K562 (cell line): ENCODE measurements around the gene TEPSIN. TPM values are rescaled to one million over a fixed set of nuclear protein-coding genes. Genes with fewer than 3 reads are reported as not detected.

Source experiments
- ATAC-seq: fragments of 200-7000 bp; cut with Tn5 transposase; 3 replicates; pipeline ENCODE4 v1.9.1; 2020; ENCODE audit warnings: moderate library complexity
- BruUV-seq: library from RNA; stranded (reverse); fragments of 400-500 nt; replicated peaks from 2 replicates; lab custom pipeline; 2021; lab: Mats Ljungman, UMichigan
- CTCF ChIA-PET: fragments of 300-600 bp; formaldehyde crosslinking; extraction: SDS; loops from one replicate; lab custom pipeline; 2021; ENCODE audit warnings: low intra/inter-chr PET ratio; lab: Yijun Ruan, JAX
- POLR2A ChIA-PET: fragments of 300-600, 350-650 bp; sonication (Branson Sonifier 250); formaldehyde crosslinking; extraction: SDS; loops from one replicate; lab custom pipeline; 2021; ENCODE audit warnings: antibody characterized with exemption, inconsistent platforms; lab: Yijun Ruan, JAX
- DNase-seq, 4 experiments: peaks; one replicate each; pipeline versions ENCODE4 v3.0.0 to v3.0.0-alpha.2; 2011 to 2018; ENCODE audit warnings: low spot score in 3 of 4, mixed read lengths in 3 of 4; ENCODE audit errors: extremely low read depth in 1 of 4
- FAIRE-seq: peaks from 2 replicates; lab custom pipeline; 2011; peaks lifted over from hg19 to GRCh38; lab: Jason Lieb, UNC
- H2AFZ ChIP-seq: 2 replicates; pipeline ENCODE4 v1.6.0; 2011; ENCODE audit warnings: low read depth, low read length, control low read depth, inconsistent platforms
- H3K27ac ChIP-seq: fragments of 200-600 bp; 3 replicates; pipeline ENCODE4 v1.8.0; 2011; ENCODE audit warnings: low read depth, mild to moderate bottlenecking, control low read depth, inconsistent platforms, low read length, moderate library complexity, mixed read lengths; ENCODE audit errors: extremely low read depth
- H3K27me3 ChIP-seq, 2 experiments: fragments of 300-600 bp in 1 of 2; 2 replicates in 1 of 2; 3 replicates in 1 of 2; pipeline versions ENCODE4 v1.6.0 to v1.8.0; 2011; ENCODE audit warnings: inconsistent platforms in 2 of 2, low read length in 2 of 2, mild to moderate bottlenecking in 1 of 2, mixed read lengths in 1 of 2, moderate library complexity in 1 of 2; ENCODE audit not compliant: control insufficient read depth in 2 of 2, insufficient read depth in 2 of 2
- H3K36me3 ChIP-seq: fragments of 300-600 bp; 3 replicates; pipeline ENCODE4 v1.8.0; 2011; ENCODE audit warnings: mild to moderate bottlenecking, low read length, inconsistent platforms; ENCODE audit not compliant: control insufficient read depth, insufficient read depth
- H3K4me1 ChIP-seq, 2 experiments: fragments of 200-600 bp in 1 of 2; replicated peaks in 1 of 2; 2 replicates in 1 of 2; 3 replicates in 1 of 2; pipeline versions ENCODE4 v1.5.1 to v1.8.0; 2011; ENCODE audit warnings: inconsistent platforms in 2 of 2, low read length in 2 of 2, mild to moderate bottlenecking in 1 of 2, mixed read lengths in 1 of 2, moderate library complexity in 1 of 2; ENCODE audit not compliant: control insufficient read depth in 2 of 2, insufficient read depth in 2 of 2
- H3K4me2 ChIP-seq: 2 replicates; pipeline ENCODE4 v1.6.1; 2011; ENCODE audit warnings: low read length, control low read depth, inconsistent platforms, mixed read lengths; ENCODE audit not compliant: insufficient read depth
- H3K4me3 ChIP-seq: fragments of 200-600 bp; sonication (generic), shearing (Covaris generic); 2 replicates; pipeline ENCODE4 v1.5.1; 2016; ENCODE audit warnings: control low read depth, inconsistent platforms
- H3K79me2 ChIP-seq: fragments of 200-600 bp; 3 replicates; pipeline ENCODE4 v1.8.0; 2011; ENCODE audit warnings: low read length, inconsistent platforms; ENCODE audit not compliant: control insufficient read depth, insufficient read depth
- H3K9ac ChIP-seq, 2 experiments: 2 replicates each; pipeline versions ENCODE4 v1.6.0 to v1.6.1; 2011; ENCODE audit warnings: low read depth in 2 of 2, low read length in 2 of 2, control low read depth in 1 of 2, inconsistent platforms in 1 of 2, mild to moderate bottlenecking in 1 of 2, mixed read lengths in 1 of 2; ENCODE audit not compliant: insufficient read depth in 1 of 2
- H3K9me1 ChIP-seq: one replicate; pipeline ENCODE4 v1.6.0; 2011; ENCODE audit warnings: inconsistent platforms, mild to moderate bottlenecking, low read length, moderate library complexity; ENCODE audit not compliant: control insufficient read depth, insufficient read depth
- H3K9me3 ChIP-seq: replicated peaks from 2 replicates; pipeline ENCODE4 v1.5.1; 2011; ENCODE audit warnings: low read depth, low read length, inconsistent platforms; ENCODE audit not compliant: control insufficient read depth, insufficient read depth
- H4K20me1 ChIP-seq: replicated peaks from 2 replicates; pipeline ENCODE4 v1.6.1; 2011; ENCODE audit warnings: low read length, inconsistent platforms, mixed read lengths; ENCODE audit not compliant: control insufficient read depth, insufficient read depth
- ATF7 ChIP-seq: fragments of 450-650 bp; IDR thresholded peaks from 2 replicates; pipeline ENCODE4 v1.7.1; 2014; ENCODE audit warnings: mild to moderate bottlenecking, moderate library complexity
- BCOR ChIP-seq: fragments of 450-650 bp; IDR thresholded peaks from 2 replicates; pipeline ENCODE4 v1.6.1; 2016
- FOXP1 ChIP-seq: sonication (generic); formaldehyde crosslinking; IDR thresholded peaks from 2 replicates; pipeline ENCODE4 v1.8.0; 2022; ENCODE audit warnings: mild to moderate bottlenecking, missing genetic modification reagents
- HNRNPL ChIP-seq: fragments of 200-400 bp; formaldehyde crosslinking; IDR thresholded peaks from 2 replicates; pipeline ENCODE4 v1.6.1; 2017; ENCODE audit warnings: low read depth, mild to moderate bottlenecking, low read length
- LCOR ChIP-seq: sonication (generic); formaldehyde crosslinking; IDR thresholded peaks from 2 replicates; pipeline ENCODE4 v1.8.0; 2022; ENCODE audit warnings: mild to moderate bottlenecking, missing genetic modification reagents
- MCM7 ChIP-seq, 2 experiments: fragments of 450-650 bp; IDR thresholded peaks; 2 replicates each; pipeline ENCODE4 v1.6.1; 2016 to 2018
- SNRNP70 ChIP-seq: fragments of 200-400 bp; formaldehyde crosslinking; optimal IDR thresholded peaks from 2 replicates; pipeline ENCODE3; 2017; ENCODE audit warnings: low read depth, low read length
- SP1 ChIP-seq: sonication (generic); formaldehyde crosslinking; IDR thresholded peaks from 2 replicates; pipeline ENCODE4 v1.8.1; 2022; ENCODE audit warnings: mild to moderate bottlenecking, missing genetic modification reagents
- ZBTB1 ChIP-seq: sonication (generic); formaldehyde crosslinking; IDR thresholded peaks from 2 replicates; pipeline ENCODE4 v1.8.1; 2023; ENCODE audit warnings: missing genetic modification reagents, low read depth, mild to moderate bottlenecking, borderline replicate concordance
- WGBS: fragments of 100-300 bp; shearing (Covaris generic); methylation state at CpG from one replicate; pipeline ENCODE4 v1.1.6; 2016; ENCODE audit warnings: low coverage, mixed read lengths; ENCODE audit not compliant: insufficient coverage; ENCODE audit errors: missing lambda C conversion rate; 5-methylcytosine and 5-hydroxymethylcytosine counted together
- in situ Hi-C: fragments of 300-500 bp; cut with MboI; formaldehyde crosslinking; loops from 4 replicates; pipeline ENCODE4 v1.15.0; 2018; ENCODE audit warnings: inconsistent platforms, mixed read lengths
- intact Hi-C: fragments of 100-400 bp; cut with micrococcal nuclease; formaldehyde crosslinking; loops from 2 replicates; pipeline ENCODE4 v1.14.2; 2022
- polyA plus RNA-seq, 8 experiments: library from polyadenylated mRNA; depleted of rRNA in 4 of 8; stranded (reverse) in 5 of 8; unstranded in 3 of 8; fragments of >200 nt; fragmentation: Nextera tagmentation in 2 of 8; fragmentation: Illumina TruSeq in 1 of 8; extraction: Ambion mirVana in 2 of 8; extraction: Trizol in 1 of 8; gene quantifications; 2 replicates each; pipeline versions ENCODE4 v1.2.1 to v1.2.3, GENCODE V29; 2011 to 2014; ENCODE audit warnings: inconsistent platforms in 1 of 8, missing spikeins in 1 of 8
- total RNA-seq, 7 experiments: library from RNA; depleted of rRNA in 6 of 7; stranded (reverse); fragments of >200 nt in 6 of 7; fragmentation: Illumina TruSeq in 2 of 7; extraction: Trizol in 2 of 7; gene quantifications; 2 replicates each; pipeline versions ENCODE4 v1.2.1 to v1.2.3, GENCODE V29; 2011 to 2021; ENCODE audit warnings: low replicate concordance in 1 of 7
- TF ChIP-seq, protein P1 (sequence below): fragments of 450-650 bp; conservative IDR thresholded peaks from 2 replicates; pipeline ENCODE4 v1.6.1; 2016; ENCODE audit warnings: missing genetic modification characterization, low read depth, mild to moderate bottlenecking, missing compliant biosample characterization, moderate library complexity
- TF ChIP-seq, protein P2 (sequence below), 2 experiments: IDR thresholded peaks; 2 replicates each; pipeline ENCODE4 v1.6.1; 2011; ENCODE audit warnings: borderline replicate concordance in 1 of 2, control low read depth in 1 of 2, low read depth in 1 of 2, low read length in 1 of 2, mild to moderate bottlenecking in 1 of 2, mixed read lengths in 1 of 2, moderate library complexity in 1 of 2; ENCODE audit not compliant: insufficient read depth in 1 of 2, insufficient read length in 1 of 2, poor library complexity in 1 of 2, severe bottlenecking in 1 of 2; ENCODE audit errors: extremely low read depth in 1 of 2

TEPSIN gene
- total and polyA plus RNA-seq, 9 of the 15 experiments (the other 6 are each of a cell fraction or from before 2014, with no cell fraction given) = 0.80 to 29.8 (median 5.3) TPM

DNA sequence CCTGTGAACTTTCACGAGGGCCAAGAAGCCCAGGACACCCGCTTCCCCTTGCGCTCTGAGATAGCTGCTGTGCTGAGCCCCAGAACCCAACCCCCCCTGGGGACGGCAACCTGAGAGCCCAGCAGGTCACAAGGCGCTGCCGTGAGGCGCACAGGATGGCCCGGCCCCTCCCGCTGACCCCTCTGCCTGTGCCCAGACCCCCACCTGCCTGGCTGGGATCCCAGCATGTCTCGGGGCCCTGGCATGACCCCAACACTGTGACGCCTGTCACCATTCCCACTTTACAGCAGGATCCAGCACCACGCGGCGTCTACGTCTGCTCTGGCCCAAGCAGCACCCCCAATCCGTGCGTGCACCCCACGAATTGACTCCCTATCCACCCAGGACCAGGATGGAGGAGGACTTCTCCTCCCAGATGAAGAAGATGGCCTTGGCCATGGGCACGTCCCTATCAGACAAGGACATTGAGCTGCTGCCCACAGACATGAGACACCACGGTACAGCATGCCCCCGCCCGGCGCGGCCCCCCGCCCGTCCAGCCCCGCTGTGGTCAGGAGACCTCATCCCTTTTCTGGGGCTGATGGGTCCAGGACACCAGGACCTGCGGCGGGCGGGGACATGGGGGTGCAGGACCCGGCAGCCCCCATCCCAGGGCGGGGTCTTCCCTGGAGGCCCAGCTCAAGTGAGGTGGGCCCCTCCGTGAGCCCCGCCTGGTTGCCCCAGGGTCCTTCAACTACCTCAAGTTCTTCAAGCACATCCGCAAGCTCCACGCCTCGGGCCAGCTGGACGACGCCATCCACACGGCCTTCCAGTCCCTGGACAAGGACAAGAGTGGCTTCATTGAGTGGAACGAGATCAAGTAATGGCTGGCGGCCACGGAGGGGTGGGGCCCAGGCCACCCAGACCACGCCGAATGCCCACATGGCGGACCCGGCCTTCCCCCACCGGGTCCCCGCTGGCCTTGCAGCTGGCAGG lies 57.7 kb downstream of the TEPSIN start:
- no TSS peak for BruUV-seq
- Histone ChIP-seq H3K4me3 (no peak overlapping the region), H3K79me2 (no peaks in the 10 kb centered on the region), H3K36me3 (no peaks in the 10 kb centered on the region), H3K27me3 (peaks cover 18 to 67% of the 10 kb centered on the region in 2 experiments; a peak in 4 of 5 replicates), H2AFZ (no peak overlapping the region), H3K9me3 (no peaks in the 10 kb centered on the region), H3K9ac (no peak overlapping the region), H3K9me1 (no peaks in the 10 kb centered on the region), H4K20me1 (no peaks in the 10 kb centered on the region; the same call in 1 of the 2 replicates), H3K27ac (no peak overlapping the region), H3K4me1 (peaks cover 0 to 51% of the 10 kb centered on the region in 2 experiments; a peak in 2 of 5 replicates), H3K4me2 (no peak overlapping the region)
- FAIRE-seq = no peak
- ChIA-PET POLR2A (interaction anchor here (0.7 to 1.1 kb wide), 3 partner anchors 10 to 129 kb away, joined by 3 read pairs; no protein-coding TSS in a partner anchor), CTCF (no interaction called here)
- in situ Hi-C loops (no loop called here), intact Hi-C loops (no loop called here)
- DNase-seq = no peak
- TF ChIP-seq, protein P1, sequence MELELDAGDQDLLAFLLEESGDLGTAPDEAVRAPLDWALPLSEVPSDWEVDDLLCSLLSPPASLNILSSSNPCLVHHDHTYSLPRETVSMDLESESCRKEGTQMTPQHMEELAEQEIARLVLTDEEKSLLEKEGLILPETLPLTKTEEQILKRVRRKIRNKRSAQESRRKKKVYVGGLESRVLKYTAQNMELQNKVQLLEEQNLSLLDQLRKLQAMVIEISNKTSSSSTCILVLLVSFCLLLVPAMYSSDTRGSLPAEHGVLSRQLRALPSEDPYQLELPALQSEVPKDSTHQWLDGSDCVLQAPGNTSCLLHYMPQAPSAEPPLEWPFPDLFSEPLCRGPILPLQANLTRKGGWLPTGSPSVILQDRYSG = no peak
- TF ChIP-seq FOXP1 (CRISPR knock-in tag) (no peak), SNRNP70 (no peak), ATF7 (no peak), ZBTB1 (CRISPR knock-in tag) (no peak), HNRNPL (no peak), BCOR (no peak), LCOR (no peak), MCM7 (IDR thresholded peaks at IDR 0.05) (no peak), SP1 (CRISPR knock-in tag) (no peak)
- TF ChIP-seq, protein P2, sequence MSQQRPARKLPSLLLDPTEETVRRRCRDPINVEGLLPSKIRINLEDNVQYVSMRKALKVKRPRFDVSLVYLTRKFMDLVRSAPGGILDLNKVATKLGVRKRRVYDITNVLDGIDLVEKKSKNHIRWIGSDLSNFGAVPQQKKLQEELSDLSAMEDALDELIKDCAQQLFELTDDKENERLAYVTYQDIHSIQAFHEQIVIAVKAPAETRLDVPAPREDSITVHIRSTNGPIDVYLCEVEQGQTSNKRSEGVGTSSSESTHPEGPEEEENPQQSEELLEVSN (IDR thresholded peaks at IDR 0.05; ENCODE audit: borderline replicate concordance in 1 of 2, extremely low read depth in 1 of 2, insufficient read depth in 1 of 2, insufficient read length in 1 of 2, low read depth in 1 of 2, low read length in 1 of 2, poor library complexity in 1 of 2, severe bottlenecking in 1 of 2) = no peak
- ATAC-seq = no peak
- 11% methylated on average over 32 of the region's 49 CpGs for WGBS
